ENCODE data around the gene PTGR2.

The PTGR2 gene

GRCh38 chr14:73851567-73852382 lies at the start of gene PTGR2:
Gene PTGR2 (plus strand): TSS chr14:73851831. CDS start chr14:73858863, 7,032 bp downstream.
- TF ChIP-seq SNAI2 (CRISPR knock-in tag; IDR thresholded peaks at IDR 0.05): no peak
- TF ChIP-seq RARB (CRISPR knock-in tag; IDR thresholded peaks at IDR 0.05): no peak
- TF ChIP-seq CSRNP3 (CRISPR knock-in tag; IDR thresholded peaks at IDR 0.05): no peak
- TF ChIP-seq CREB5 (CRISPR knock-in tag; IDR thresholded peaks at IDR 0.05; ENCODE audit: low read depth): no peak
- no peak for TF ChIP-seq TCF4 (CRISPR knock-in tag; IDR thresholded peaks at IDR 0.05; ENCODE audit: borderline replicate concordance)
- TF ChIP-seq ISL1 (CRISPR knock-in tag; IDR thresholded peaks at IDR 0.05): no peak
- ATAC-seq: peak; percentile 94

GRCh38 chr14:73802431-73803188 lies 49.0 kb upstream of the PTGR2 start:
- TF ChIP-seq ARNTL (CRISPR knock-in tag; IDR thresholded peaks at IDR 0.05; ENCODE audit: borderline replicate concordance, low read depth): no peak
- peak; percentile 62 for ATAC-seq

- ATAC-seq: no peak
- TF ChIP-seq ESRRG (CRISPR knock-in tag; IDR thresholded peaks at IDR 0.05): no peak
- TF ChIP-seq ZNF8 (CRISPR knock-in tag; IDR thresholded peaks at IDR 0.05): no peak
- TF ChIP-seq POU6F1 (CRISPR knock-in tag; IDR thresholded peaks at IDR 0.05; ENCODE audit: borderline replicate concordance, low read depth): no peak
- TF ChIP-seq ZFP3 (CRISPR knock-in tag; IDR thresholded peaks at IDR 0.05): no peak
- no peak for TF ChIP-seq CREB5 (CRISPR knock-in tag; IDR thresholded peaks at IDR 0.05; ENCODE audit: low read depth)
- TF ChIP-seq CSDC2 (CRISPR knock-in tag; IDR thresholded peaks at IDR 0.05): no peak
- TF ChIP-seq OSR1 (CRISPR knock-in tag; IDR thresholded peaks at IDR 0.05): no peak
- no peak for TF ChIP-seq ZFP30 (CRISPR knock-in tag; IDR thresholded peaks at IDR 0.05)
- no peak for TF ChIP-seq ZNF565 (CRISPR knock-in tag; conservative IDR thresholded peaks at IDR 0.05; ENCODE audit: low read depth)
- TF ChIP-seq PPARA (CRISPR knock-in tag; IDR thresholded peaks at IDR 0.05; ENCODE audit: borderline replicate concordance): no peak
- TF ChIP-seq ISL1 (CRISPR knock-in tag; IDR thresholded peaks at IDR 0.05): no peak
- no peak for TF ChIP-seq BACH2 (CRISPR knock-in tag; IDR thresholded peaks at IDR 0.05; ENCODE audit: borderline replicate concordance)
- no peak for TF ChIP-seq ZNF70 (CRISPR knock-in tag; IDR thresholded peaks at IDR 0.05)
- no peak for TF ChIP-seq PATZ1 (CRISPR knock-in tag; IDR thresholded peaks at IDR 0.05; ENCODE audit: borderline replicate concordance)
- no peak for TF ChIP-seq RARB (CRISPR knock-in tag; IDR thresholded peaks at IDR 0.05)
- no peak for TF ChIP-seq TSHZ2 (CRISPR knock-in tag; IDR thresholded peaks at IDR 0.05)
- TF ChIP-seq SNAI2 (CRISPR knock-in tag; IDR thresholded peaks at IDR 0.05): no peak
These were observed 47.0 kb upstream of the PTGR2 start for GRCh38 chr14:73804636-73805035.

All from SK-N-SH treated with all-trans-retinoic acid at 6 μM for 48 hours (cell line).